Activated T-helper 1 cell treated with anti-CD3 and anti-CD28 coated beads, Interleukin-12 subunit alpha, Interleukin-12 subunit beta, Interleukin-2, Interleukin-4 antibody, amounts not matched to agents 30 ng/mL and 10 ng/mL and 1 ng/mL, durations not matched to agents 14 hours and 24 hours and 36 hours (primary cell): ENCODE results near the gene CALY. TPM values are rescaled to one million over a fixed set of nuclear protein-coding genes. Genes with fewer than 3 reads are reported as not detected.

Experiments
- DNase-seq: peaks from one replicate; pipeline ENCODE4 v3.0.0; 2021; ENCODE audit warnings: low spot score
- H3K27ac Mint-ChIP-seq: one replicate; pipeline ENCODE4 v1.8.0; 2021; ENCODE audit warnings: mild to moderate bottlenecking, mixed read lengths
- H3K27me3 Mint-ChIP-seq: one replicate; pipeline ENCODE4 v1.8.0; 2022; ENCODE audit warnings: mild to moderate bottlenecking, moderate library complexity, mixed read lengths; ENCODE audit not compliant: insufficient read depth
- H3K36me3 Mint-ChIP-seq: one replicate; pipeline ENCODE4 v1.8.0; 2021; ENCODE audit warnings: low read depth, mixed read lengths
- H3K4me1 Mint-ChIP-seq: one replicate; pipeline ENCODE4 v1.8.0; 2021; ENCODE audit warnings: low read depth, mixed read lengths
- H3K4me3 Mint-ChIP-seq: one replicate; pipeline ENCODE4 v1.8.0; 2021; ENCODE audit warnings: mild to moderate bottlenecking, moderate library complexity, mixed read lengths
- H3K9me3 Mint-ChIP-seq: one replicate; pipeline ENCODE4 v1.8.0; 2021; ENCODE audit warnings: mixed read lengths
- intact Hi-C: fragments of 100-400 bp; cut with micrococcal nuclease; formaldehyde crosslinking; loops from one replicate; pipeline ENCODE4 v1.15.1; 2024
- total RNA-seq: library from RNA; stranded (reverse); gene quantifications from 2 replicates; pipeline ENCODE4 v1.2.3, GENCODE V29; 2022

The CALY gene
- total RNA-seq, 1 donor from 2014 or later = not detected

DNA sequence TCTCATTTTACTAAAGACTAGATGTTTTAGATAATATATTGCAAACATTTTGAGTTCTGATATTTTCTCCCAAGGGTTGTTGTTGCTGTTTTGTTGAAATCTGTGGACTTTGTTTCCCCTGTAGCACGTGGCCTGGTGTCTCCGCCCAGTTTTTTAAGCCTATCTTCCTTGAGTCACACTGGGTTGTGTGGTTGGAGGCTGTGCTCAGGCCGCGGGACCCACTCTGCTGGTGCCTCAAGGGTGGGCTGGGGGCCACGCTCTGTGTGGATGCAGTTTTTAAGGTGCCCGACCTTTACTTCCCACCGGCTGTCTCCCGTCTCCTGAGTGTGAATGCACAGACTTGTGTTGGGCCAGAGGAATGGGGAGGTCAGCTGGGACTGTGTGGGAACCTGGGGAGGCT is 6.2 kb upstream of the CALY start:
- no peaks in the 10 kb centered on the region for H3K4me1 Mint-ChIP-seq
- peaks cover 15% of the 10 kb centered on the region for H3K27me3 Mint-ChIP-seq
- no peaks in the 10 kb centered on the region for H3K36me3 Mint-ChIP-seq
- no peak overlapping the region for H3K27ac Mint-ChIP-seq
- H3K9me3 Mint-ChIP-seq = no peaks in the 10 kb centered on the region
- no peak overlapping the region for H3K4me3 Mint-ChIP-seq
- intact Hi-C loops = no loop called here
- DNase-seq = no peak

DNA sequence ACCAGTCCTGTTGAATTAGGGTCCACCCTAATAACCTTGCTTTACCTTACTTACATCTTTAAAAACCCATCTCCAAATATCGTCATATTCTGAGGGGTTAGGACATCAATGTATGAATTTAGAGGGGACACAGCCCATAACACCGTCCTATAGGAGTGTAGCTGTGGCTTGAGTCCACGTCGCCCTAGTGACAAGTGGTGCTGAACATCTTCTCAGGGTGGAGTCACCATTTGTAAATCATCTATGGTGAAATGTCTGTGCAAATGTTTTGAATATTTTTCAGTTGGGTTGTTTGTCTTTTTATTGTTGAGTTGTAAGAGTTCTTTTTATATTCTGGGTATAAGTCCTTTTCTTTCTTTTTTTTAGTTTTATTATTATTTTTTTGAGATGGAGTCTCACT is 5.3 kb upstream of the CALY start:
- H3K27me3 Mint-ChIP-seq = peaks cover 15% of the 10 kb centered on the region
- no peak overlapping the region for H3K27ac Mint-ChIP-seq
- H3K36me3 Mint-ChIP-seq = no peaks in the 10 kb centered on the region
- DNase-seq = no peak
- H3K4me3 Mint-ChIP-seq = no peak overlapping the region
- H3K9me3 Mint-ChIP-seq = no peaks in the 10 kb centered on the region
- no peaks in the 10 kb centered on the region for H3K4me1 Mint-ChIP-seq
- intact Hi-C loops = no loop called here

DNA sequence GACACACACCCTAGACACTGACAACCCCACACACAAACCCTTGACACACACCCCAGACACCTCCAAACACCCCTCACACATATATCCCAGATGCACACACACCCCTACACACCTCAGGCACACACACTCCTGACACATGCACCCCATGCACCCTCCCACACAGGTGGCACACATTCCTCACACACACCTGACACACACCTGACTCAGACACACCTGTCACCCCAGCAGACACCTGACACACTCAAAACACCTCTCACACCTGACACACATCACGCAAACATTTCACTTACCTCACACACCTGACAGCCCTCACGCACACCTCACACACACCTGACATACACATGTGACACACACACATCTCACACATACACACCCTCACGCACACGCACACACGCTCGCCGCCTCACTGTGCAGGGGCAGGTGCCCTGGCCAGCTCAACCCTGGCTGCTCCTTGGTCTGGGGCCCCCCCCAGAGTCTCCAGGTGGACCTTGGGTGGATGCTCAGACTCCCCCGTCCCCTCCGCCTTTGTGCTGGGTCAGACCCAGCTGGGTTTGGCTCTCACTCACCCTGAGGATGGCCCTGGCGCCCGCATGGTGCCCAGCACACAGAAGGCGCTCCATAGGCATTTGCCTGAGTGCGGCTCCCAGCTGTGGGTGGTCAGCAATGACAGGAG is 3.1 kb upstream of the CALY start:
- Mint-ChIP-seq H3K4me1 (peaks cover 1% of the 10 kb centered on the region), H3K9me3 (no peaks in the 10 kb centered on the region), H3K27ac (no peak overlapping the region), H3K4me3 (no peak overlapping the region), H3K27me3 (peaks cover 10% of the 10 kb centered on the region), H3K36me3 (no peaks in the 10 kb centered on the region)
- intact Hi-C loops = no loop called here
- no peak for DNase-seq

DNA sequence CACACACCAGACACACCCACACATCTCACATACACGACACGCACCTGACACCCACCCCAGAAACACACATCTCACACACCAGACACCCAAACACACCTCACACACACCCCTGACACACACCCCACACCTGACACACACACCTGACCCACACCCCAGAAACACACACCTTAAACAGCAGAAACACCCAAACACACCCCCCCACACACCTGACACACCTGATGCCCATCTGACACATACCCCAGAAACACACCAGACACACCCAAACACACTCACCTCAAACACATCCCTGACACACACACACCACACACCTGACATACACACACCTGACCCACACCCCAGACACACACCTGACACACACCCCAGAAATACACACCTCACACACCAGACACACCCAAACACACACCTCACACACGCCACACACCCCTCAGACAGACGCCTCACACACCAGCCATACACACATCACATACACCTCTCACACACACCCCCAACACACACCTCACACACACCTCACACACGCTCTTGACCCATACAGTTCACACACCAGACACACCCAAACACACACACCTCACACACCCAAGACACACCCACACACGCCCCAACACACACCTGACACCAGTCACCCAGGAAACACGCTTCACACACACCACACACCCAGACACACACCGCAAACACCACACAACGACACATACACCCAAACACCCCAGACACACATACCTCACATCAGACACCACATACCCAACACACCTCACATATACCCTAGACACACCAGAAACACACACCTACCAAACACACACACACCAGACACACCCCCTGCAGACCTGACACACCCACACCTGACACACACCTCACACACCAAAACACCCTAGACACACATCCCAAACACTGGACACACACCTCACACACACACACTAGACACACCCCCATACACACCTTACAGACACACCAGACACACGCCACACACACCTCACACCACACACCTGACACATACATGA is 1.7 kb upstream of the CALY start:
- no peak for DNase-seq
- Mint-ChIP-seq H3K36me3 (no peaks in the 10 kb centered on the region), H3K4me3 (no peak overlapping the region), H3K9me3 (no peaks in the 10 kb centered on the region), H3K27ac (no peak overlapping the region), H3K4me1 (peaks cover 6% of the 10 kb centered on the region), H3K27me3 (peaks cover 14% of the 10 kb centered on the region)
- intact Hi-C loops = no loop called here

DNA sequence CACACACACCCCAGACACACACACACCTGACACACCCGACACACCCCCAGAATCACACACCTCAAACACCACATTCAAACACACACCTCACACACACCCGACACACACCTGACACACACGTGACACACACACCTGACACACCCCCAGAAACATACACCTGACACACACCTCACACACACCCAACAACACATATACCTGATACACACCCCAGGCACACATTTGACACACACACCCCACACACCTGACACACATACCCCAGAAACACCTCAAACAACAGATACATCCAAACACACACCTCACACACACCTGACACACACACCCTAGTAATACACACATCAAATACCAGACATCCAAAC is 652 bp upstream of the CALY start:
- intact Hi-C loops = no loop called here
- Mint-ChIP-seq H3K9me3 (no peaks in the 10 kb centered on the region), H3K36me3 (no peaks in the 10 kb centered on the region), H3K4me3 (no peak overlapping the region), H3K27me3 (peaks cover 23% of the 10 kb centered on the region), H3K27ac (no peak overlapping the region), H3K4me1 (peaks cover 6% of the 10 kb centered on the region)
- DNase-seq = no peak

DNA sequence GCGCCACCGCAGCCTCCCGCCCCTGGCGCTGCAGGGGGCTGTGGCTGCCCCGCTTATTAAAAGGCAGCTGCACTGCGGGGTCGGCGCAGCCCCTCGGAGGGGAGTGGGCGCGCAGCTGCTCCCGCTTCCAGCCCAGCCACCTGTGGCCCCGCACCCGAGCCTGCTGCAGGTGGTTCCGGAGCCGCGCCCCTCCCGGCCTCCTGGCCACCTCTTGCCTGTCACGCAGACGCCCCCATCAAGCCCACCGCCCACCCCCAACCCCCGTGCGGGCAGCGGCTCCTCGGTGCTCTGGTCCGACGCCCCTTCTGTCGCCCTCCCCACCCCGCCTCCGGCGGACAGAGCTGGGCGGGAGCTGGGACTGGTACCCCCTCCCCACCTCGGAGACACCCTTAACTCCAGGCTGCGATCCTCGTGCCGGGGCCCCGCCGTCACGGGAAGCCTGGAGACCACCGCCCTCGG is 549 bp downstream of the CALY start:
- no peaks in the 10 kb centered on the region for H3K9me3 Mint-ChIP-seq
- no peaks in the 10 kb centered on the region for H3K36me3 Mint-ChIP-seq
- H3K27me3 Mint-ChIP-seq = peaks cover 31% of the 10 kb centered on the region
- H3K4me3 Mint-ChIP-seq = no peak overlapping the region
- H3K27ac Mint-ChIP-seq = no peak overlapping the region
- intact Hi-C loops = no loop called here
- peaks cover 6% of the 10 kb centered on the region for H3K4me1 Mint-ChIP-seq
- no peak for DNase-seq

DNA sequence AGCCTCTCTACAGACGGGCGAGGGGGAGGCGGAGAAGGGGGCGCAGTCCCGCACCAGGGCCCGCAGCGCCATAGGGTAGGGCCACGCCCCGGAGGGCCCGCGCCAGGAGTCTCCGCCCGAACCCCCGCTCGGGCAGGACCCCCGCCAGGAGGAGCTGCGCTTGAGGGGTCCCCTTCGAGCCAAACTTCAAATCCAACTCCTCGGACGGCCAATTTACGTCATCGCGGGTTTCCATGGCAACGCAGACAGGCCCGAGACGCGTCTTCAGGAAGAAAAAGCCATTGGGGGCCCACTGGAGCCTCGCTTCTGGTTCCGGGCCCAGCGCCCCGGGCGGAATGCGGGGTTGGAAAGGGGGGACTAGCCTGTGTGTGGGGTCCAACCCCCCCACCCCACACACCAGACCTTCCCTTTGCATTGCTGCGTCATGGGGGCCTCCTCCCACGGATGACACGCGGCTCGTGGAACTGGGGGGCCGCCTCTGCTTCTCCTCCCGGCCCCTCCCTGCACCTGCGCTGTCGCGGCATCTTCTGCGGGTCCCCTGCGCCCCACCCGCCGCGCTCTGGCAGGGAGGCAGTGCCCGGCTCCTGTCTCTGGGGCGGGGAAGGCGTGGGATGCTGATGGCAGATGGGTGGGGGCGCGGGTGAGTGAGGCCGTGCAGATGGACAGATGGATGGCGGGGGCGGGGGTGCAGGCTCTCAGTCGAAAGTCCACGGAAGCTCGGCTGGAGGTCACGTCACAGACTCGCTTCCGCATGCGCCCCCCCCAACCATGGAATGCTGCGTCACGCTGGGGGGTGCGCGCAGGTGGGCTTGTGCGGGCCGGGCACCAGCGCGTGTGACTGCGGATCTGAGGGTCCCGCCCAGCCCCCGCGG is 1.2 kb downstream of the CALY start:
- peaks cover 6% of the 10 kb centered on the region for H3K4me1 Mint-ChIP-seq
- intact Hi-C loops = loop anchor here (1.0 kb wide), 1 partner anchor 26 kb away; no protein-coding TSS in a partner anchor
- H3K4me3 Mint-ChIP-seq = peak overlapping the region; percentile 16
- no peak overlapping the region for H3K27ac Mint-ChIP-seq
- H3K9me3 Mint-ChIP-seq = no peaks in the 10 kb centered on the region
- DNase-seq = peak; percentile 58
- H3K36me3 Mint-ChIP-seq = no peaks in the 10 kb centered on the region
- peaks cover 37% of the 10 kb centered on the region for H3K27me3 Mint-ChIP-seq

DNA sequence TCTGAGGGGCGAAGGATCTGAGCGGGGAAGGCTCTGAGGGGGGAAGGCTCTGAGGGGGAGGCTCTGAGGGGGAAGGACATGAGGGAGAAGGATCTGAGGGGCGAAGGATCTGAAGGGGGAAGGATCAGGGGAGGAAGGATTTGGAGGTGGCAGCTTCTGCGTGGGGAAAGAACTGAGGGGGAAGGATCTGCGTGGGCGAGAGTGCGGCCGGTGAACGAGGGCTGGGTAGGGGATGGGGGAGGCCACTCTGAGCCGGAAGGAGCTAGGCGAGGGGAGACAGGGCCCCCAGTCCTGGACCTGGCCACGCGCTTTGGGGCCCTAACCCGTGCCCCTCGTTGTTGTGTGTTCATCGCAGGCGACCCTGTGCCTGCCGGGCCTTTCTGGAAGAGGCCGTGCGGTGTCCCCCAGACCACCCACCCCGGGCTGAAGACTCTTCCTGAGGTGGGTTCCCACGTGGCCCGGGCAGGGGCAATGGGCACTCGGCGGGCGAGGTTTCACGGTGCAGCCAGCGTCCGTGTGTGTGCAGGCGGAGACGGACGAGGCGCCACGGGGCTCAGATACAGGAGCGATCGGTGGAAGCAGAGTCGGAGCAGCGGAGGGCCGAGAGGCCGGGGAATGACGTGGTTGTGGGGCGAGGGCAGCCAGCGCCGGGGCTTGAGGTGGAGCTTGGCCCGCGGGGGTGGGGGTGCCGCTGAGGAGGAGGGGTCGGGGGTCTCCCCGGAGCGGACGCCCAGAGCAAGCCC is 2.0 kb downstream of the CALY start:
- Mint-ChIP-seq H3K4me3 (peak overlapping the region; percentile 75), H3K36me3 (no peaks in the 10 kb centered on the region), H3K9me3 (no peaks in the 10 kb centered on the region), H3K4me1 (peaks cover 6% of the 10 kb centered on the region), H3K27me3 (peaks cover 42% of the 10 kb centered on the region), H3K27ac (peak overlapping the region; percentile 45)
- no peak for DNase-seq
- intact Hi-C loops = loop anchor here (1.0 kb wide), 1 partner anchor 25 kb away; no protein-coding TSS in a partner anchor

DNA sequence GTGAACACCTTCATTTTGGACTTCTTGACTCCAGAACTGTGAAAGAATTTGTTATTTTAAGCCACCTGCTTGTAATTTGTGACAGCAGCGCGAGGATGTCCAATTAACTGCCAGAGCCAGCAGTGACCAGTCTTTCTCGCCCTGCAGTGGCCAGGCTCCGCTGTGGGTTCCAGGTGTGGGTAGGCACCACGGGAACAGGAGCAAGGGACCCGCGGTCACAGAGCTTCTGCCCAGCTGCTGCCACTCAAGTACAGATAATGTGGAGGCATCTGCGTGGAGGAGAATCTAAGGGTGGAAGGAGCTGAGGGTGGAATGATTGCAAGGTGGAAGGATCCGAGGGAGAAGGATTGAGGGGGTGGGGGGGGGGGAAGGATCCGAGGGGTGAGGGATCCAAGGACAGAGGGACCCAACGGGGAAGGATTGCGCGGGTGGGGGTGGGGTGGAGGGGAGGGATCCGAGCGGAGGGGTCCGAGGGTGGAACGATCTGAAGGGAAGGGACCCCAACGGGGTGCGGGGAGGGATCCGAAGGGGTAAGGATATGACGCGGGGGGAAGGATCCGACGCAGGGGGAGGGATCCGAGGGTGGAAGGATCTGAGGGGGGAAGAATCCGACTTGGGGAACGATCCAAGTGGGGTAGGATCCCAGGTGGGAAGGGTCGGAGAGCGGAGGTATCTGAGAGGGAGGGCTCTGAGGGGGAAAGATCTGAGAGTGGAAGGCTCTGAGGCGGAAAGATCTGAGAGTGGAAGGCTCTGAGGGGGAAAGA is 3.6 kb downstream of the CALY start:
- H3K4me1 Mint-ChIP-seq = peaks cover 6% of the 10 kb centered on the region
- no peaks in the 10 kb centered on the region for H3K36me3 Mint-ChIP-seq
- H3K9me3 Mint-ChIP-seq = no peaks in the 10 kb centered on the region
- H3K27ac Mint-ChIP-seq = no peak overlapping the region
- H3K27me3 Mint-ChIP-seq = peaks cover 54% of the 10 kb centered on the region
- no peak for DNase-seq
- intact Hi-C loops = no loop called here
- H3K4me3 Mint-ChIP-seq = no peak overlapping the region

DNA sequence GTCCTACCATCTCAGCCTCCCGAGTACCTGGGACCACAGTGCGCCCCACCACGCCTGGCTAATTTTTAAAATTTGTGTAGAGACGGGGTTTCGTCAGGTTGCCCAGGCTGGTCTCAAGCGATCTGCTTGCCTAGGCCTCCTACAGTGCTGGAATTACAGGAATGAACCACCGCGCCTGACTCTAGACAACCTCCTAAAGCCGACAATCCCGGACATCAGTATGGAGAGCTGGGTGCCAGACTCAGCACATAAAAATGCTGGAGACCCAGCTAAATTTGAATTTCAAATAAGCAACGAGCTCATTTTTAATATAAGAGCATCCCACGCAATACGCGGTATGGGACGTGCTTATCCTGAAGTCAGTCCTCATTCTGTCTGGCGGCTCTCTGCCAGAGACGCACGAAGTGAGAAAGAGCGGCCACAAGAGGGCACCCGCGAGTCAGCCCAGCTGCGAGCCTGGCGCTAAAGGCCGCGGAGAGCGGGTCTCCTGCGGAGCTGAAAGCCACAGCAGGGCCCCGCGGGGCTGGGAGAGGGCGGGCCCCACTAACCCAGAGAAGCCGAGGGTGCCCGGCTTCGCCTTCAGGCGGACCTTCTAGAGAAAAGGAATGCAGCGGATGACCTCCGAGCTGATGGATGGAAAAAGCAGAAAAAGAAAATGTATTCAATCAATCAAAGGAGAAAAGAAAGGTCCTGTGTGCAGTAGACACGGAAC is 7.0 kb downstream of the CALY start:
- intact Hi-C loops = loop anchor here (1.0 to 5.0 kb wide), 7 partner anchors 22 to 278 kb away; partner anchors contain the start of genes MTG1 and PAOX
- H3K27ac Mint-ChIP-seq = no peak overlapping the region
- no peaks in the 10 kb centered on the region for H3K36me3 Mint-ChIP-seq
- peak; percentile 77 for DNase-seq
- peaks cover 72% of the 10 kb centered on the region for H3K27me3 Mint-ChIP-seq
- H3K4me3 Mint-ChIP-seq = peak overlapping the region; percentile 64
- no peaks in the 10 kb centered on the region for H3K9me3 Mint-ChIP-seq
- peaks cover 3% of the 10 kb centered on the region for H3K4me1 Mint-ChIP-seq
